Measurements from ENCODE around the gene MT1F.

- no peak for TF ChIP-seq EZH2 (IDR thresholded peaks at IDR 0.05; ENCODE audit: borderline replicate concordance, low read length)
- TF ChIP-seq, protein P1, sequence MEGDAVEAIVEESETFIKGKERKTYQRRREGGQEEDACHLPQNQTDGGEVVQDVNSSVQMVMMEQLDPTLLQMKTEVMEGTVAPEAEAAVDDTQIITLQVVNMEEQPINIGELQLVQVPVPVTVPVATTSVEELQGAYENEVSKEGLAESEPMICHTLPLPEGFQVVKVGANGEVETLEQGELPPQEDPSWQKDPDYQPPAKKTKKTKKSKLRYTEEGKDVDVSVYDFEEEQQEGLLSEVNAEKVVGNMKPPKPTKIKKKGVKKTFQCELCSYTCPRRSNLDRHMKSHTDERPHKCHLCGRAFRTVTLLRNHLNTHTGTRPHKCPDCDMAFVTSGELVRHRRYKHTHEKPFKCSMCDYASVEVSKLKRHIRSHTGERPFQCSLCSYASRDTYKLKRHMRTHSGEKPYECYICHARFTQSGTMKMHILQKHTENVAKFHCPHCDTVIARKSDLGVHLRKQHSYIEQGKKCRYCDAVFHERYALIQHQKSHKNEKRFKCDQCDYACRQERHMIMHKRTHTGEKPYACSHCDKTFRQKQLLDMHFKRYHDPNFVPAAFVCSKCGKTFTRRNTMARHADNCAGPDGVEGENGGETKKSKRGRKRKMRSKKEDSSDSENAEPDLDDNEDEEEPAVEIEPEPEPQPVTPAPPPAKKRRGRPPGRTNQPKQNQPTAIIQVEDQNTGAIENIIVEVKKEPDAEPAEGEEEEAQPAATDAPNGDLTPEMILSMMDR (conservative IDR thresholded peaks at IDR 0.05 in 1 of 2, IDR thresholded peaks at IDR 0.05 in 1 of 2; ENCODE audit: extremely low read depth in 1 of 2, insufficient read depth in 1 of 2, low read depth in 1 of 2, low read length in 2 of 2) = no peak
Observed at GRCh38 chr16:56626685-56627084, 31.1 kb upstream of the MT1F start.
